GM20431 (cell line): ENCODE data around the gene ATG3.

Experiments
- in situ Hi-C: fragments of 300-500 bp; cut with MseI, MboI; formaldehyde crosslinking; loops from one replicate; pipeline ENCODE4 v1.15.0; 2020; ENCODE audit warnings: low sequenced_read_pairs; ENCODE audit not compliant: unreplicated experiment

ATG3 gene

DNA sequence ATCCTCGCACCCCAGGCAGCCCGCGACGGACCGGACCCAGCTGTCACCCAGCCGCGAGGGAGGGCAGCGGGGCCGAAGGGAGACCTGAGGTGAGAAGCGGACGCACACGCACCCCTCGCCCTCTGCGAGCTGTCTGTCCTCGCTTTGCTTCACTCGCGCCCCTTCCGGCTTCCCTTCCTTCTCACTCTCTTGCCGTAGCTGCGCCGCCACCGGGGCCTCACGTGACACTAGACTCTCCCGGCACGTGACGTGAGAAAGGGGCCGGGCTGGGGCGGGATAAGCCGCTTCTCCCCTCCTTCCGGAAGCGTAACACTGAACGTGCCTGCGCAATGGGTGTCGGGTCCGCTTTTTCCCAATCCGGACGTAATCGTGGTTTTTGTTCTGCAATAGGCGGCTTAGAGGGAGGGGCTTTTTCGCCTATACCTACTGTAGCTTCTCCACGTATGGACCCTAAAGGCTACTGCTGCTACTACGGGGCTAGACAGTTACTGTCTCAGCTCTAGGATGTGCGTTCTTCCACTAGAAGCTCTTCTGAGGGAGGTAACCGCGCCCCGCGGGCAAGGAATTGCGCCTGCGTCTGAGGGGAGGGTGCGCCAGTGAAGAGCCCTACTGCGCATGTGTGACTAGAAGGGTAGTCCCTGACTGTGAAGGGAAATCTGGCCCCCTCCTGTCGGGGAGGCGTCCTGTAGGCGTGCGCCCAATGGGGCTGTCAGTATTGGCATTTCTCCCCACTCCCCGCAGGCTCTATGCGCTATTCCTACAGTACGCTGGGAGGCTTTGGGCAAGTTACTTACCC is at the start of gene ATG3, which contains the start of gene SLC35A5:
ATG3 (minus strand) TSS at position 229 of the 796 bp plus-strand sequence. CDS start 434 bp downstream, outside the sequence.
SLC35A5 (plus strand) TSS at position 312 of the 796 bp plus-strand sequence. CDS start 1,359 bp downstream, outside the sequence.
- in situ Hi-C loops, result no loop called here

DNA sequence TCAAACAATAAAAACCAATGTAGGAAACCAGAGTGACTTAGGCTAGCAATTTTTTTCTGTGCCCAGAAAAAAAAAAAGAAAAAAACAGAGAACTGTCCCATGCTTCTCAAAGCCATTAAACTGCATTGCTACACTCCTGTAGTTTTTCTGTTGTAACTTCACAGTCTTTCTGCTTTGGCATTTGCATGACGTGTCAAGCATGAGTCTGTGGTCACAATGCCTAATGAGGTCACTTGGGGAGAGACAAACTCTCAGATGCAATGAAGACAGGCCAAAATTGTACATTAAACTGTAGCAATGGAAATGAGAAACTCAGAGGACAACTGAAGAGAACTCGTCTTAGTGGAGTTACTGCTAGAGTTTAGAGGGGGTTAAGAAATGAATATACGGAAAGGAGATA is 48.4 kb upstream of the ATG3 start:
- in situ Hi-C loops, result no loop called here

DNA sequence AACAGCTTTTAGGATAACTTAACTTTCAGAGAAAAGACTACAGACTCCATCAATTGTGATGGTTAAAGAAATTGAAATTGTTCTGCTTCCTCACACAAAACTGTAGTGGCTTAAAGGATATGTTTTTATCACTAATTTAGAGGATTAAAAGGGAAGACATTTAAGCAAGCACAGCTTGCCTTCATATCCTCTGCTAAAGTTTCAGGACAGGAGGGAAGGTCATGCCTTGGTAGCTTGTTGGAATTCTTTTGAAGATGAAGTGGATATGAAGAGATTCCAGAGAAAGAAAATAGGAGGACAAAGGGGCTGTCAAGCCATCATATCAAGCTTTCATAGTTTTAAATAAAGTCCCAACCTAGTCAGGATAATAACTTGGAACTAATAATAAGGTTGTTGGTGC is 46.1 kb upstream of the ATG3 start:
- in situ Hi-C loops, result no loop called here

DNA sequence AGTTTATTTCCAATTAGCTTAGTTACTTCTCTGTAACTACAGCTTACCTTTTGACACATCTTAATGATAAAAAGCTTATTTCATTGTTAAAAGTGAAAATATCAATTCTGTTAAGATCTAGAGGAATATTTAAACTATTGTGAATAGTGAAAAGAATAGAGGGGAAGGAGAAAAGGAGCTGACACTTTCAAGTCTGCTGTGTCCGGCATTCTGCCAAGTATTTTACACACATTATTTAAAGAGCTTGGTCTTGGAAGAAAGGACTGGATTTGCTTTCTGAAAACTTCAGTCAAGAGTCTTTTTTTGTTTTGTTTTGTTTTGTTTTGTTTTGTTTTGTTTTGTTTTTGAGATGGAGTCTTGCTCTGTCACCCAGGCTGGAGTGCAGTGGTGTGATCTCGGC is 44.3 kb upstream of the ATG3 start:
- in situ Hi-C loops, result no loop called here

DNA sequence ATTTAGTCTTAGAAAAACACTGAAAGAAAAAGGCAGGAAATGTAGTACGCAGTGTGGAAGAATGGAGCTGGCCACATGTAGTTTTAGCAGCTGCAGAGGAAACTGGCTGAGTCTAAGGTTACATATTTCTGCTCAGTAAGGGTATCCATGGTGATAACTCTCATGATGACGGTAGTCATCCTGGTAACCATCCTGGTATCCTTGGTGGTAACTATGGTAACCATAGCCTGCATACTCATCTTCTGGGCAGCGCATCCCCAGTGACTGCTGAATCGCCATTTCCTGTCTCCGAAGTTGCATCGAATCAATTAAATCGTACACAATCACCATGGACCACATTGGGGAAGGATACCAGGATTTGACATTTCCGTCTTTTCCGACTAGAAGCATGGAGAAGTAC is 43.5 kb upstream of the ATG3 start:
- in situ Hi-C loops, result no loop called here

DNA sequence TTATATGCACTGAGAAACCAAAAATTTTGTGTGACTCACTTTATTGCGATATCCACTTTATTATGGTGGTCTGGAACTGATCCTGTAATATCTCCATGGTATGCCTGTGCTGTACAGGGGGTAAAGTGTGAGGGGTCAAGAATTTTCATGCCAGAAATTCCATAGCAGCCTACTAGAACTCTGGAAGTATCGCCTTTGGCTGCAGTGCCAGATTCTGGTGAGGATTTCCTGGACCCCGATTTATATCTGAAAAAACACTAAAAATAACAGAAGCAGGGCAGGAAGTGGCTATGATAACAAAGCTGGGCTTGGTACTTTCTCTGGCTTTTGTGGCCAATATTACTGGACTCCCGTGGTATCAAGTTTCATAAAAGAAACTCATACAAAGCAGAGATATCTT is 42.8 kb upstream of the ATG3 start:
- in situ Hi-C loops, result no loop called here

DNA sequence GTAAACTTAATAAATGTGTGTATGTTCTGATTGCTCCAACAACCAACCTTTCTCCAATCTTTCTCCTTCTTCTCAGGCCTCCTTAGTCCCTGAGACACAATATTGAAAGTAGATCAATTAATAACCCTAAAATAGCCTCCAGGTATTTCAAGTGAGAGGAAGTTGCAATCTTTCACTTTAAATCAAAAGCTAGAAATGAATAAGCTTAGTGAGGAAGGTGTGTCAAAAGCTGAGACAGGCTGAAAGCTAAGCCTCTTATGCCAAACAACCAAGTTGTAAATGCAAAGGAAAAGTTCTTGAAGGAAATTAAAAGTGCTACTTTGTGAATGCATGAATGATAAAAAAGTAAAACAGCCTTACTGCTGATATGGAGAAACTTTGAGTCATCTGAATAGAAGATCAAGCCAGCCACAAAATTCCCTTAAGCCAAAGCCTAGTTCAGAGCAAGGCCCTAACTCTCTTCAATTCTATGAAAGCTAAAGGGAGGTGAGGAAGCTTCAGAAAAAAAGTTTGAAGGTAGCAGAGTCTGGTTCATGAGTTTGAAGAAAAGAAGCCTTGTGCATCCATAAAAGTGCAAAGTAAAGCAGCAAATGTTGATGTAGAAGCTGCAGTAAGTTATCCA is 40.6 kb upstream of the ATG3 start:
- in situ Hi-C loops, result no loop called here

DNA sequence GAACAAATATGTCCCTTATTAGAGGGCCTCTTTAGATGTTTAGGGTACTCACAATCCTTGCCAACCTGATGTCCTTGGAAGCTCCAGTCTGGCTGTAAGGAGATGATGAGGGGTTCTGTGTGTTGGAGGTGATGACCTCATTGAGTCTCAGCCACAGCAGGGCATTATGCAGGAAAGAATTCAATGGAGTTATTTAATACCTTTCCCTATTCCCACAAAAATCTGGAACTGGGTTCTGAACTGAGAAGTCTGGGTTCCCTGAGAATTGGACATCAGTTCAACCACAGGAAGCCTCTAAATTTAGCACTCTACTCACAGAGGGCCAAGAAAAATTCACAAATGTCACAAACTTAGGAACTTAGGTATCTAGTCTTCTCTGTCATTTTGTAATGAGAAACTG is 37.0 kb upstream of the ATG3 start:
- in situ Hi-C loops, result no loop called here

DNA sequence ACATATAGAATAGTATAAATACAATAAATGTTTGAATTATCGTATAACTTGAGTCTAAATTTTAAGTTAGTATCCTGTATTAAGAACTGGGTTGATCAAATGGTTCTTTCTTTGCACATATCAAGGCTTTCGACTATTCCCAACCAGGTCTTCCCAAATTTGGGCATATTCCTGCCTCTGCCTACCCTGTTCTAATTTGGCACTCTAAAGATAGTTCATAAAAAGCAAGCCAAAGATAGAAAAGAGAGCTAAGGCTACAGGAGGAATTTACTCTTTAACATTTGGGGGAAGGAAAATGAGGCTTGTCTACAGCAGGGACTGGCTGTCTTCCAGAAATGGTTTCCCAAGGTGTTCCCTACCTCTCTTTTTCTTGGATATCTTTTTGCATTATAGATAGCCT is 36.2 kb upstream of the ATG3 start:
- in situ Hi-C loops, result no loop called here

DNA sequence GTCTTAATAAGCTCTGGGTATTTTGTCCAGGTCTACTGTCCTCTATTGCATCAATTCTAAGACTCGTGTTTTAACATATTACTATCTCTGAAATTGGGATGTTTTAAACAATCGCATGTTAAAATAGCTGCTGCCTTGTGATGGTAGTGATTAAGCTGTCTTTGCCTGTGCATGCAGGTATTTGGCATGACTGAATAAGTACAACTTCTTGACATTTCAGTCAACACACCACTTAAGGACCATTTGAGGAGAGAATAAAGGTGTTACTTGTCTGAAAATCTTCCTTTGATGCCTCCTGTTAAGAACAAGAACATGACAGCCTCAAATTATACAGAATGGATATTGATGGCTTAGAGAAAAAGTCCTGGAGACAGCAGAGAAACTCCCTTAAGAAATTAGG is 33.1 kb upstream of the ATG3 start:
- in situ Hi-C loops, result no loop called here

DNA sequence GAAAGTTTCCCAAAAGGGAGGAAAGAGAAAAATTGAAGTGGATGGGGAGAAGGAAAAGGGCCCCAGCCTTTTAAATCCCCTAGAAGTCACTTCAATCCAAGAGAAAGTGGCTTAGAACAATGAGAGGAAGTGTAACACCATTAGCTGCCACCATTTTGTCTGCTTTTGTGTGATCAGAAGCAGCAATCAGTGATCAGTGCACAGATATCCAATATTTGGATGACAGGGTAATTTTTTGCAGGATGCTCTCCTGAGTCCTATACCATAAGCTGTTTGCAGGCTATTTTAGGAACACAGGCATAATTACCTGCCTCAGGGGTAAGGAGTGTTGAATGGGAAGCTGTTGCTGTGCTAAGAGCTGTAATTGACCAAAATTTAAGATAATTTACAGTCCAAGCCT is 31.5 kb upstream of the ATG3 start:
- in situ Hi-C loops, result no loop called here

DNA sequence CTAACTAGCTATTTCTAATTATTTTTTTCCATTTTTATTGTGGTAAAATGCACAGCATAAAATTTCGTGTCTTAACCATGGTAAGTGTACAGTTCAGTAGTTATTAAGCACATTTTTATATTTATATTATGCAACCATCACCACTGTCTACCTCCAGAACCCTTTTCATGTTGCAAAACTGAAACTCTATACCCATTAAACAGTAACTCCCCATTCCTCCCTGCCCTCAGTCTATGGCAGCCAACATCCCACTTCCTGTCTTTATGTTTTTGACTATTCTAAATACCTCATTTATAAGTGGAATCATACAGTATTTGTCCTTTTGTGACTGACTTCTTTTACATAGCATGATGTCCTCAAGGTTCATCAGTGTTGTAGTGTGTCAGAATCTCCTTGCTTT is 25.6 kb upstream of the ATG3 start:
- in situ Hi-C loops, result no loop called here

DNA sequence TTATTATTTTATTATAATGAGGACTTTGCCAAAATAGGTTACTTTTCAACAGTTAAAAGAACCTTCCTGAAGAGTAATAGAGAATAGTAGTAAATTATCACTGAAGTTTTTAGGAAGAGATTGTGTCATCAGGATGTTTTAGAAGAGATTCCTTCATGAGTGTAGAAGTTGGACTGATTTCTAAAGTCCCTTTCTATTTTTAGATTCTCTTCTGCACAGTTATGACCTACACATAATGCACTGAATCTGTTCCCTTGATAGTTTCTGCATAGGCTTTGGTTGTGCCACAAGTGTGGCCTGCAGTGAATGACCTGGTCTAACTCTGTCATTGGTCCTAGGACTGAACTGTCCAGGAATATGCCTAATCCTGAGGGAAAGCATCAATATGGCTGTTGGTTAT is 24.0 kb upstream of the ATG3 start:
- in situ Hi-C loops, result no loop called here

DNA sequence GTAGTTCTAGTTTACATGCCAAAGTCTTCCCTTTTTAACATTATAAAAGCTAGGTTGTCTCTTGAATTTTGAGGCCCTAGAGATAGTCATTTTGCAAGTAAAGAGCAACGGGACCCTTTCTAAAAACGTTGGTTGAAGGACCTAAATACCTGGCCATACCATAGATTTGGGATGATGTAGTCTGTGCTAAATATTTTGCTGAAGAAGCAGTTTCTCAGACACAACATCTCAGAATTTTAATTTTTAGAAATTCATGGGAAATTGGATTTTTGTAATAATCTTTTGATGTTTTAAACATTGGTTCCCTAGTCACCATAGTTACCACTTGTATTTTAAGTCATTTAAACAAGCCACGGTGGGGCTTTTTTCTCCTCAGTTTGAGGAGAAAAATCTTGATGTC is 21.3 kb upstream of the ATG3 start:
- in situ Hi-C loops, result no loop called here

DNA sequence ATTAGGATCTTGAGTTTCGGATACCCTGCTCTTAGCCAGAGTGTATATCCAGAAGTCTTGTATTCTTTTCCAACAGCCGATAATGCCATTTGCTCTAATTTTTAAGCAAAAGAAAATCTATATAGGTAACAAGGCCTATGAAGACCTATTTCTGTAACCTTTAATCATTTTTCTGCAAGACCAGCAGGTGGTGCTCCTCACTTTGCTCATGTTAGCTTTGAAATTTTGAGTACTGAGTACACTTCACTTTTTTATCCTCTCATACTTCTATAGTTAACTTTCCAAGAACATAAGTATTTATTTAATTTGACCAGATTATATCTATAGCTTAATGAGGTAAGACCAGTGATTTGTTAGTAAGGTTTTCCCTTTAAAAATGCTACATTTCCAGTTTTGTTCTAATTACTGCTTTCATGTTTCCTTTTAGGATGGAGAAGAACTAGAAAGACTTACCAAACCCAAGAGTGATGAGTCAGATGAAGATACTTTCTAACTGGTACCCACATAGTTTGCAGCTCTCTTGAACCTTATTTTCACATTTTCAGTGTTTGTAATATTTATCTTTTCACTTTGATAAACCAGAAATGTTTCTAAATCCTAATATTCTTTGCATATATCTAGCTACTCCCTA is 20.6 kb upstream of the ATG3 start:
- in situ Hi-C loops, result no loop called here

DNA sequence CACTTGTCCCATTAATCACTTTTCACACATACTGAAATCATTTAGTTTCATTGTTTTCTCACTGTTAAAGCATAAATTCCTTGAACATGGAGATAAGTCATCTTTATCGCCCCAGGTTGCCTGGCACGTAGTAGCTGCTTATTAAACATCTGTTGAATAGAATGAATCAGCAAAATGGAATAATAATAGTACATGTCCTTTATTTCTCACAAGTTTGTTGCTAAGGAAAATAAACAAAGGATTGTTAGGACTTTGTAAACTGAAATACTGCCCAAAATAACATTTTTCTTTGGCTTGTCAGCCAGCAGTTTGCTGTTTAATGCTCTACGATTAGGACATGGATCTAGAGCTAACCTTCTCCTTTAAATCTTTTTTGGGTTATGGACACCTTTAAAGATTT is 17.9 kb upstream of the ATG3 start:
- in situ Hi-C loops, result no loop called here

DNA sequence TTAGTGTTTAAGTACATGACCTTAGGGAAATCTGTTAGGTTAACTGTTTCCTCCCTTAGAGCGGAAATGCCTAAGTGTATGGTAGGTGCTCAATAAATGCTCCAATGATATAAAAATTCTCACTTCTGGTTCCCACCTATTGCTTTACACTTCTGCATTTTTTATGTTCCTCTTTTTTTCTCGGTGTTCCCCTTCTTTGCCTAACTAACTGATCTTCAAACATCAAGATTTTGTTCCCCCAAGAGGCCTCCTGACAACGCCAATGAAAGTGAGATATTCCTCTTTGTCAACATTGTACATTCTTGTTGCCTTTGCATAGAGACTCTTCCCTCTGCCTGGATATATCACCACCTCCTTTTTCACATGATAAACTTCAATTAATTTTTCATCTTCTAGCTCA is 17.5 kb upstream of the ATG3 start:
- in situ Hi-C loops, result no loop called here

DNA sequence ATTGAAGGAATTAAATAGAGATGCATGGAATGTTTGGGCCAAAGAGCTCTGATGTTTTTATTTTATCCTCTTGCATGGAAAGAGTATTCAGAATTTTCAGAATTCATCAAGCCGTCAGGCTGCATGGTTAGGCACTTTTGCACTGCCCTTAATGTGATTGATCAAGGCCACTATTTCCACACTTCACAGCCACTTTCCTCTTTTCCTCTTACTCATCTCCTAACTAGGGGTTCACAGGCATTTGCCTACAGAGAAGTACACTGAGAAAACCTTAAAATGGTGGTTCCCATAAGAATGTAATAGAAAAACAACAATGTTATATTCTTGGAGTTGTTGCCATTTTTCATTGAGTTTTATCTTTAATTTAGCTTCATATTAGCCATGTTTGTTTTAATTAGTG is 10.9 kb upstream of the ATG3 start:
- in situ Hi-C loops, result no loop called here

DNA sequence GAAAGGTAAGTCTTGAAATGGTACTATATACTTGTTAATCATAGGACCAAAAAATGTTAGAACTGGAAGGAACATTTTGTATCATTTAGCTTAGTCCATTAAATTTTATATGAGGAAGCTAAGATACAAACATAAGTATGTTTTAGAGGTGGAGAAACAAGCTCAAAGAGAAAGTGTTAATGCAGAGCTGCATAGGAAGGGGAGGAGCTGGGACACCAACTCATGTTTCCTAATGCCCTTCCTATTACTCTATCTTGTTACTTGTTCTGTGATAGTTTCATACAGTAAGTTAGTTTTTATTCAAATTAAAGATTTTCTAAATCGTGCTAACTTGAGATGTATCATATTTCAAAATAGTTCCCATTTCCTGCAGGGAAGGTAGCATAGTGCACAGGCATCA is 7.5 kb upstream of the ATG3 start:
- in situ Hi-C loops, result no loop called here

DNA sequence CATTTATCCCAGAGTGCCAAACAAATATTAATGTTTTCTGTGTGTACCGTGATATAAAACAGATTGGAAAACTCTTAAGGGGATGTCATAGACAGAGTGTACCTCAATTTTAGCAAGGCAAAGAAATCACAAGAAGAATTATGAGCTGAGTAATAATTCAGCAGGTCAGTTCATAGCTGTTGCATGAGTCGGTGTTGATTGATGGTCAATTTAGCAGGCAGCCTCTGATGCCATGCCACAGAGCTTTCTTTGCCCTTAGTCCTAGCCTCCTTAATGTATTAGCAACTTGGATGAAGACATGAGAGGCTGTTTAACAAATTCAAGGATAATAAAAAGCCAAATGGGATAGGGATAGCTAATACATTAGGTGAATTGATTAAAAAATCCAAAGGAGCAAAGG is 6.9 kb upstream of the ATG3 start:
- in situ Hi-C loops, result no loop called here

DNA sequence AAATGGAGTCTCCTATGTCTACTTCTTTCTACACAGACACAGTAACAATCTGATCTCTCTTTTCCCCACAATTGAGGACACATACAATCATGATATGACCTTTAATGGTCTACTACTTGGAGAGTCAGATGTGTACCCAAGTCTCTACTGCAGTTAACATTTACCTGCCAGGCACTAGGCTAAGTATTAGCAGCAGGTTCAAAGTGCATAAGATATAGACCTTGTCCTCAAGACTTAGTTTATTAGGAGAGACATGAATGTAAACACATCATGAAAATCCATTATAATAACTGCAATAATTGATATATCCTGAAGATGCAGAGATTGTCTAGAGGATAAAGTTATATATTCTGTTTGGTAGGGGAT is 3.2 kb upstream of the ATG3 start:
- in situ Hi-C loops, result no loop called here
